Fibroblast of lung (primary cell): ENCODE measurements around the gene ARHGAP21. TPM values are rescaled to one million over a fixed set of nuclear protein-coding genes. Genes with fewer than 3 reads are reported as not detected.

ENCODE experiments used
- DNase-seq, 2 donors: peaks; one replicate each; pipeline versions ENCODE4 v3.0.0 to v3.0.0-alpha.2; 2010; ENCODE audit warnings: low read depth in 2 of 2
- H2AFZ ChIP-seq: 2 replicates; pipeline ENCODE4 v1.5.1; 2012; ENCODE audit warnings: low read length, control low read depth, inconsistent platforms
- H3K27ac ChIP-seq: 2 replicates; pipeline ENCODE4 v1.5.1; 2011; ENCODE audit warnings: low read length, control low read depth; ENCODE audit not compliant: insufficient read depth
- H3K27me3 ChIP-seq: 2 replicates; pipeline ENCODE4 v1.5.1; 2011; ENCODE audit warnings: mild to moderate bottlenecking, low read length; ENCODE audit not compliant: control insufficient read depth, insufficient read depth
- H3K36me3 ChIP-seq: 2 replicates; pipeline ENCODE4 v1.5.1; 2011; ENCODE audit warnings: low read length; ENCODE audit not compliant: control insufficient read depth, insufficient read depth
- H3K4me1 ChIP-seq: 2 replicates; pipeline ENCODE4 v1.5.1; 2011; ENCODE audit warnings: low read length; ENCODE audit not compliant: control insufficient read depth, insufficient read depth; ENCODE audit errors: extremely low read depth
- H3K4me2 ChIP-seq: 2 replicates; pipeline ENCODE4 v1.5.1; 2011; ENCODE audit warnings: low read length, control low read depth; ENCODE audit not compliant: insufficient read depth; ENCODE audit errors: extremely low read depth
- H3K4me3 ChIP-seq, 4 experiments: fragments of 200-600 bp in 1 of 4; sonication (generic) in 1 of 4; replicated peaks in 1 of 4; 2 replicates each; pipeline ENCODE4 v1.5.1; 2011 to 2016; ENCODE audit warnings: low read length in 4 of 4, low read depth in 3 of 4, mild to moderate bottlenecking in 3 of 4, control low read depth in 2 of 4, inconsistent platforms in 1 of 4, mixed read lengths in 1 of 4; ENCODE audit not compliant: insufficient read depth in 1 of 4; ENCODE audit errors: control extremely low read depth in 1 of 4
- H3K79me2 ChIP-seq: 2 replicates; pipeline ENCODE4 v1.5.1; 2012; ENCODE audit warnings: mild to moderate bottlenecking, low read length, inconsistent platforms; ENCODE audit not compliant: control insufficient read depth, insufficient read depth
- H3K9ac ChIP-seq: 2 replicates; pipeline ENCODE4 v1.5.1; 2011; ENCODE audit warnings: mild to moderate bottlenecking, low read length, control low read depth; ENCODE audit not compliant: insufficient read depth
- H3K9me3 ChIP-seq: 2 replicates; pipeline ENCODE4 v1.5.1; 2012; ENCODE audit warnings: low read depth, low read length; ENCODE audit not compliant: control insufficient read depth, insufficient read depth
- H4K20me1 ChIP-seq: 2 replicates; pipeline ENCODE4 v1.5.1; 2011; ENCODE audit warnings: low read length; ENCODE audit not compliant: control insufficient read depth, insufficient read depth; ENCODE audit errors: extremely low read depth
- EZH2 ChIP-seq: IDR thresholded peaks from 2 replicates; pipeline ENCODE4 v1.5.1; 2012; ENCODE audit warnings: low read length, control low read depth, mild to moderate bottlenecking; ENCODE audit errors: missing control alignments
- polyA plus RNA-seq, 2 donors: library from polyadenylated mRNA; depleted of rRNA in 1 of 2; stranded (reverse) in 1 of 2; unstranded in 1 of 2; fragments of >200 nt; gene quantifications; 2 replicates each; pipeline ENCODE4 v1.2.1, GENCODE V29; 2011 to 2012; ENCODE audit warnings: missing spikeins in 1 of 2
- total RNA-seq: library from RNA; depleted of rRNA; stranded (reverse); fragments of >200 nt; gene quantifications from 2 replicates; pipeline ENCODE4 v1.2.1, GENCODE V29; 2014
- TF ChIP-seq, protein P1 (sequence below), 2 donors: IDR thresholded peaks in 1 of 2; conservative IDR thresholded peaks in 1 of 2; 1 replicate in 1 of 2; 2 replicates in 1 of 2; pipeline ENCODE4 v1.5.1; 2011 to 2012; ENCODE audit warnings: low read length in 2 of 2, control low read depth in 1 of 2, inconsistent platforms in 1 of 2, low read depth in 1 of 2, mild to moderate bottlenecking in 1 of 2

Gene ARHGAP21
- total and polyA plus RNA-seq, 2 donors (not counting 1 experiment from before 2014, with no cell fraction given): 105 to 173 TPM

DNA sequence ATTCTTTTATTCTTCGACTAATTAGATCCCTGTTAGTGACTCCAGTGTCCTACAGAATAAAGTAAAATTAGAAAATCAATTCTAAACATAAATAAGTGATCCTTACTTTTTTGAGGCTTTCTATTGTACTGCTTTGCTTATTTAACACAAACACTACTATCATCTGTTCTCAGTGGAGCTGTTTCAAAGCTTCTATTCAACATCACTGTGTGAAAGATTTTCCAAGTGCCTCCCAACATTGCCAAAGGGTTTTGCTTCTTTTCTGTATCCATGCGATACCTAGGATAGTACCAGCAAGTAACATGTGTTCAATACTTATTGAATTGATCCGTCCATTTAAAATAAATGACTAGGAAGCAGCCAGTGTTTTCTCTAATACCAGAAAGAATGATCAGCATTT lies 125.7 kb downstream of the ARHGAP21 start:
- Histone ChIP-seq H3K27me3 (no peaks in the 10 kb centered on the region), H3K9me3 (no peaks in the 10 kb centered on the region), H3K27ac (no peak overlapping the region), H3K4me3 (no peak overlapping the region), H2AFZ (no peak overlapping the region), H3K79me2 (no peaks in the 10 kb centered on the region), H3K4me2 (no peak overlapping the region), H4K20me1 (no peaks in the 10 kb centered on the region), H3K4me1 (no peaks in the 10 kb centered on the region), H3K36me3 (peaks cover 4% of the 10 kb centered on the region), H3K9ac (no peak overlapping the region)
- no peak for TF ChIP-seq EZH2
- TF ChIP-seq, protein P1, sequence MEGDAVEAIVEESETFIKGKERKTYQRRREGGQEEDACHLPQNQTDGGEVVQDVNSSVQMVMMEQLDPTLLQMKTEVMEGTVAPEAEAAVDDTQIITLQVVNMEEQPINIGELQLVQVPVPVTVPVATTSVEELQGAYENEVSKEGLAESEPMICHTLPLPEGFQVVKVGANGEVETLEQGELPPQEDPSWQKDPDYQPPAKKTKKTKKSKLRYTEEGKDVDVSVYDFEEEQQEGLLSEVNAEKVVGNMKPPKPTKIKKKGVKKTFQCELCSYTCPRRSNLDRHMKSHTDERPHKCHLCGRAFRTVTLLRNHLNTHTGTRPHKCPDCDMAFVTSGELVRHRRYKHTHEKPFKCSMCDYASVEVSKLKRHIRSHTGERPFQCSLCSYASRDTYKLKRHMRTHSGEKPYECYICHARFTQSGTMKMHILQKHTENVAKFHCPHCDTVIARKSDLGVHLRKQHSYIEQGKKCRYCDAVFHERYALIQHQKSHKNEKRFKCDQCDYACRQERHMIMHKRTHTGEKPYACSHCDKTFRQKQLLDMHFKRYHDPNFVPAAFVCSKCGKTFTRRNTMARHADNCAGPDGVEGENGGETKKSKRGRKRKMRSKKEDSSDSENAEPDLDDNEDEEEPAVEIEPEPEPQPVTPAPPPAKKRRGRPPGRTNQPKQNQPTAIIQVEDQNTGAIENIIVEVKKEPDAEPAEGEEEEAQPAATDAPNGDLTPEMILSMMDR (conservative IDR thresholded peaks at IDR 0.05 in 1 of 2, IDR thresholded peaks at IDR 0.05 in 1 of 2; ENCODE audit: low read depth in 1 of 2, low read length in 2 of 2): no peak
- no peak for DNase-seq

DNA sequence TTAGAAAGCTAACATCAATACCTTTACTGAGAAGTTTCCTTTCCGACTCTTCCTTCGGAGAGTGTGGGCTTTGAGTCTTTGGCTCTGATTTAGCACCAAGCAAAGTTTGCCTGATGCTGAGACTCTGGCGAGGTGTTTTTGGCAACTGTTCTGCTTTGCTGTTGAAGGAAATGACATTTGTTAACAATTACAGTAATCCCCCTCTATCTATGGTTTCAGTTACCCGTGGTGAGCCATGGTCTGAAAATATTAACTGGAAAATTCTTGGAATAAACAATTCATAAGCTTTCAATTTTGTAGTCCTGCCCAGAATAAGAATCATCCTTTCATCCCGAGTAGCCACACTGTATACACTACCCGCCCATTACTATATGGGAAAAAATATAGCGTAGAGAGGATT lies 126.3 kb downstream of the ARHGAP21 start:
- Histone ChIP-seq H3K4me1 (no peaks in the 10 kb centered on the region), H3K36me3 (peaks cover 4% of the 10 kb centered on the region), H3K4me3 (no peak overlapping the region), H3K79me2 (no peaks in the 10 kb centered on the region), H3K9me3 (no peaks in the 10 kb centered on the region), H3K9ac (no peak overlapping the region), H3K4me2 (no peak overlapping the region), H2AFZ (no peak overlapping the region), H3K27ac (no peak overlapping the region), H4K20me1 (no peaks in the 10 kb centered on the region), H3K27me3 (no peaks in the 10 kb centered on the region)
- TF ChIP-seq, protein P1 (conservative IDR thresholded peaks at IDR 0.05 in 1 of 2, IDR thresholded peaks at IDR 0.05 in 1 of 2; ENCODE audit: low read depth in 1 of 2, low read length in 2 of 2): no peak
- TF ChIP-seq EZH2: no peak
- no peak for DNase-seq

DNA sequence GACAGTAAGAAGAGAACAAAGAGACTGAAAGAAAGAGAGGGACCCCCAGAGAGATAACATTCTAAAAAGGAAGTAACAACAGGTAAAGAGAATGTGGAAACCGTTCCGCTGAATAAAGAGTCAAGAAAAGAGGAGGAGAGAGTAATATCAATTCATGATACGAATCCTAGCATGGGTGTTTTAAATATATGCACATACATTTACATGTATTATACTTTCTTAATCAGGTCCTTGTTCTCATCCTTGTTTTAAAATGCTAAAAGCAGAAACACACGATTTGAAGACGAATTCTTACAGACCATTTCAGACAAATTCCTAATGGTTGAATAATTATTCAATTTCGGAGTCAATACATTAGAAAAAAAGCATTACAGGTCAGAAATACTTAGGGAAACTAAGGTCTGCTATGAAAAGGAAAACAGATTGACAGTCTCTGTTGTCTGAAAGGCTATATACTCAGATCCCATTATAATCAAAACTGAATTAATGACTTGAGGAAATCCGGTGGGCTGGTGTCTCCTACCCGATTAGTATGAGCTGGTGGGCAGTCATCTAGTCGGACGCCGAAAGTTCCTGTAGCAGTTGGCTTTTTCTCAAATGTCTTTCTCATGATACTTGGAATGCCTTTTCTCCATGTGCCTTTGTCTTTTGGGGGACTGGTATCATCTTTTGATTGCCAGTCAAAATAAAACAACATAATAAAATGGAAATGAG lies 127.3 kb downstream of the ARHGAP21 start:
- no peaks in the 10 kb centered on the region for H4K20me1 ChIP-seq
- no peak overlapping the region for H2AFZ ChIP-seq
- no peaks in the 10 kb centered on the region for H3K4me1 ChIP-seq
- no peak overlapping the region for H3K4me3 ChIP-seq
- no peak overlapping the region for H3K27ac ChIP-seq
- TF ChIP-seq, protein P1 (conservative IDR thresholded peaks at IDR 0.05 in 1 of 2, IDR thresholded peaks at IDR 0.05 in 1 of 2; ENCODE audit: low read depth in 1 of 2, low read length in 2 of 2): no peak
- TF ChIP-seq EZH2: no peak
- no peaks in the 10 kb centered on the region for H3K9me3 ChIP-seq
- H3K9ac ChIP-seq: no peak overlapping the region
- no peak for DNase-seq
- H3K27me3 ChIP-seq: no peaks in the 10 kb centered on the region
- peaks cover 7% of the 10 kb centered on the region for H3K36me3 ChIP-seq
- no peaks in the 10 kb centered on the region for H3K79me2 ChIP-seq
- H3K4me2 ChIP-seq: no peak overlapping the region
